NCI-H2171 (cell line): Measurements from ENCODE around the gene LTF.
"Not testable (repeated sequence)": the region's sequence is repeated elsewhere in the genome, so short reads cannot be mapped to it uniquely, and the experiment has no call there.

Source experiments
- DNase-seq: peaks from one replicate; lab custom pipeline; 2025; lab: John Stamatoyannopoulos, UW

Gene LTF

GRCh38 chr3:46393554-46394434, 70.9 kb downstream of the LTF start:
- no peak for DNase-seq

DNA sequence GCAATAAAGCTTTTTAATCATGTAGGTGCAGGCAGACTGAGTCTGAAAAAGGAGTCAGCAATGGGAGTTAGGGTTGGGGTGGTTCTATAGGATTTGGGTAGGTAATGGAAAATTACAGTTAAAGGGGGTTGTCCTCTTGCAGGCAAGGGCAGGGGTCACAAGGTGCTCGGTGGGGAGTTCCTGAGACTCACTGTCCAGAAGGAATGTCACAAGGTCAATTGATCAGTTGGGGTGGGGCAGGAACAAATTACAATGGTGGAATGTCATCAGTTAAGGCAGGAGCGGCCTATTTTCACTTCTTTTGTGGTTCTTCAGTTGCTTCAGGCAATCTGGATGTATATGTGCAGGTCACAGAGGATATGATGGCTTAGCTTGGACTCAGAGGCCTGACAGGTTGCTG, 71.7 kb downstream of the LTF start:
- DNase-seq = no peak

GRCh38 chr3:46391526-46391925, 73.2 kb downstream of the LTF start:
- not testable (repeated sequence) for DNase-seq

GRCh38 chr3:46389306-46389705, 75.4 kb downstream of the LTF start:
- DNase-seq = no peak

DNA sequence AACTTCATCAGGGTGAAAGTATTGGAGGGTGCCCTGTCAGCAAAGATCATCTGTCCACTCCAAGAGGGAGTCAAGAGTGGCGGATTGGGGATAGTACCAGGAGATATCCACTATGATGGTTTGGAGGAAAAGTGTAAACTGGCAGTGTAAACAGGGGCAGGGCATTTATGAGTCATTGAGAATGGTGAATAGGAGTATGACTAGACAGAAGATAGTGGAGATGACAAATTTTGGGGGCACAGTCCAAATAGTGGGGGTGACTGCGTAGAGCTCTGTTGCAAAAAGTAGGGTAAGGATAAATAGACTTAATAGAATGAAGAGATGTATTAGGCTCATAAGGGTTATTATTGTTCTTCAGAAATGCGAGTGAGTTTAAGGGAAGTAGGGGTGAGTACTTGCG, 75.9 kb downstream of the LTF start:
- DNase-seq = not testable (repeated sequence)

- no peak for DNase-seq
Observed at GRCh38 chr3:46386205-46386604, 78.5 kb downstream of the LTF start.
